GM12865 (cell line): ENCODE measurements around the gene COL7A1.
"Not testable (repeated sequence)": the region's sequence is repeated elsewhere in the genome, so short reads cannot be mapped to it uniquely, and the experiment has no call there.

Experiments used
- DNase-seq: peaks from one replicate; pipeline ENCODE4 v3.0.0; 2010; ENCODE audit warnings: low read depth
- H3K4me3 ChIP-seq: 2 replicates; pipeline ENCODE4 v1.5.1; 2011; ENCODE audit warnings: mild to moderate bottlenecking, low read depth, low read length, control low read depth
- TF ChIP-seq, protein P1 (sequence below): IDR thresholded peaks from 2 replicates; pipeline ENCODE4 v1.5.1; 2011; ENCODE audit warnings: low read length, control low read depth, low read depth, inconsistent platforms; ENCODE audit not compliant: insufficient read depth; ENCODE audit errors: missing control alignments

The COL7A1 gene

DNA sequence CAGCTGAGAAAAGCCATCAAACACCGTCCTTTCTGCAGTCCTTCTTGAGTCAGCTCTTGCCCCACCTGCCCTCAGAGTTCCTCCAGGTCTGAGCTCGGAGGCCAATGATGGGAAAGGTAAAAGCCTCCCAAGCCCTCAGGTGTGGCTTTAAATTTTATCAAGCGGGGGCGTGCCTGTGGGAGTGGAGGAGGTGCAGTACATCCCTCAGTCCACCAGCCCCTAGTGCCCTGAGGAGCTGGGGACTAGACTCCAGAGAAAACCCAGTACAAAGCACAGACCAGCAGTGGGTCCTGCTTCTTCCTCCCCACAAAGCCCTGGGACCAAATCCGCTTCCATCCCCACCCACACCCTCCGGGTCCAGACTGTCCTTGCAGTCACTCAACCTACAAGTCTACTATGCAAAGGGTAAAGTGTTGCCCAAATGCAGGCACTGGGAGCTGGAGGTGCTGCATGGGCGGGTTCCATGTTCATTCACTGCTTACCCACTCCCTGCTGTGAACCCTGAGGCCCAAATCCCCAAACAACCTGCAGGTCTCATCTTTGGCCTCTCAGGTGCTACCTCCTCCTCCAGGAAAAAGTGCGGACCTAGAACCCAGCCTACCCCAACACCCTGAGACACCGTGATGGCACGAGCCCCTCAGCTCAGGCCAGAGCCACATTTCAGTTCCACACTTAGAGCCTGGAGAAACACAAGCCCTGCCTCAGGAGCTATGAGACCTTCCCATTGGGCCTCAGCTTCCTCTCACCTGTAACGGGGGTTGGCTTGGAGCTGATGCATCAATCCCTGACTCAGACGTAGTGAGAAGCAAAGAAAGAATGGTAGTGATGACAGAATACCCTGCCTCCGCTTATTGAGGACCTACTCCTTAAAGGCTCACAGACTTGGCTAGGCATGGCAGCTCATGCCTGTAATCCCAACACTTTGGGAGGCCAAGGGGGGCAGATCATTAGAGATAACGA is 41.0 kb downstream of the COL7A1 start:
- H3K4me3 ChIP-seq, result peak overlapping the region; percentile 89
- TF ChIP-seq, protein P1, sequence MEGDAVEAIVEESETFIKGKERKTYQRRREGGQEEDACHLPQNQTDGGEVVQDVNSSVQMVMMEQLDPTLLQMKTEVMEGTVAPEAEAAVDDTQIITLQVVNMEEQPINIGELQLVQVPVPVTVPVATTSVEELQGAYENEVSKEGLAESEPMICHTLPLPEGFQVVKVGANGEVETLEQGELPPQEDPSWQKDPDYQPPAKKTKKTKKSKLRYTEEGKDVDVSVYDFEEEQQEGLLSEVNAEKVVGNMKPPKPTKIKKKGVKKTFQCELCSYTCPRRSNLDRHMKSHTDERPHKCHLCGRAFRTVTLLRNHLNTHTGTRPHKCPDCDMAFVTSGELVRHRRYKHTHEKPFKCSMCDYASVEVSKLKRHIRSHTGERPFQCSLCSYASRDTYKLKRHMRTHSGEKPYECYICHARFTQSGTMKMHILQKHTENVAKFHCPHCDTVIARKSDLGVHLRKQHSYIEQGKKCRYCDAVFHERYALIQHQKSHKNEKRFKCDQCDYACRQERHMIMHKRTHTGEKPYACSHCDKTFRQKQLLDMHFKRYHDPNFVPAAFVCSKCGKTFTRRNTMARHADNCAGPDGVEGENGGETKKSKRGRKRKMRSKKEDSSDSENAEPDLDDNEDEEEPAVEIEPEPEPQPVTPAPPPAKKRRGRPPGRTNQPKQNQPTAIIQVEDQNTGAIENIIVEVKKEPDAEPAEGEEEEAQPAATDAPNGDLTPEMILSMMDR, result no peak
- no peak for DNase-seq

DNA sequence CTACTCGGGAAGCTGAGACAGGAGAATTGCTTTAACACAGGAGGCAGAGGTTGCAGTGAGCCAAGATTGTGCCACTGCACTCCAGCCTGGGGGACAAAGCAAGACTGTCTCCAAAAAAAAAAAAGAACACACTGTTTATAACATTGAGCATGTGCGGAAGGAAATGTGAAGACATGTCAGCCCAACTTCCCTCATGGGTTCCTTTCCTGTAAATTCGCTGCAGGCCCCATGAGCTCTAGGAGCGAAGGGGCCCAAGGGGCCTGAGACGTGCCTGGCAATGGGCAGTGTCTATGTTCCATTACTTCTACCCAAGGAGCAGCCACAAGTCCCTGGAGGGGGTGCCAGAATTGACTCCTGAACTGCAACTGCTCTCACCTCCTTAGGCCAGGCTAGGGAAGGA is 41.8 kb downstream of the COL7A1 start:
- H3K4me3 ChIP-seq, result no peak overlapping the region
- no peak for DNase-seq
- TF ChIP-seq, protein P1, result no peak

DNA sequence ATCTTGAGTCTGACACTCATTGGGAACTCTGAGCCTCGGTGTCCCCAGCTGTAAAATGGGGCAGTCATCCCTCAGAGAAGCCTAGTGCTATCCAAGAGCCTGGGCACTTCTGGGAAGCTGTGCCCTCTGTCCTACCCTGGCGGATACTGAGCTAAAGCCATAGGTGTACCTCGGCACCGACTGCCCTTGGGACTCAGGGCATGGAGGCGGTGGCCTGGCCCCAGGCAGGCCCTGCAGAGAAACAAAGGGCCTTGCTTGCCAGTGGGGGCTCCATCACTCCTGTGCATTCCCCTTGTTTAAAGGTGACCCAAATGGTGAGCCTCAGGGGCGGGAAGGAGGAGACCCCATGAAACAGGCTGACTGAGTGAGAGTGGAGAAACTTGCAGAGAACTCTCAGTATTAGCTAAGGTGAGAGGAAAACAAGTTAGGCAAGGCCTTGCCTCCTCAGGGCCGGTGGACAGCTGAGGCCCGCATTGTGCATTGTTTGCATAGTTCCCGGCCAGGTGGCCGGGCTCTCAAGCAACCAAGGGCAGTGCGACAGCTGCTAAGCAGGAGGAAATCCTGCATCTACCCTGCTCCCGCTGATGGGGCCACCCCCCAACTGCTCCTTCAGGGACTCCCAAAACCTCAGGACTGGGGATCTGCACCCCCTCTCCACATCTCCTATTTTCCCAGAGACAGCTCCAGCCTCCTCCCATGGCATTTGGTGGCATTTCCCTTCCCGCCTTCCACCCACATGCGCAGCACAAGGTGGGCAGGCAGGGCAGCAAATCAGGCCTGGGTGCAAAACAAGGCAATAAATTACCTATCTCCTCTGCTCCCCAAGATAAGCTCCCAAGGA is 42.8 kb downstream of the COL7A1 start:
- TF ChIP-seq, protein P1, result no peak
- H3K4me3 ChIP-seq, result no peak overlapping the region
- DNase-seq, result no peak

DNA sequence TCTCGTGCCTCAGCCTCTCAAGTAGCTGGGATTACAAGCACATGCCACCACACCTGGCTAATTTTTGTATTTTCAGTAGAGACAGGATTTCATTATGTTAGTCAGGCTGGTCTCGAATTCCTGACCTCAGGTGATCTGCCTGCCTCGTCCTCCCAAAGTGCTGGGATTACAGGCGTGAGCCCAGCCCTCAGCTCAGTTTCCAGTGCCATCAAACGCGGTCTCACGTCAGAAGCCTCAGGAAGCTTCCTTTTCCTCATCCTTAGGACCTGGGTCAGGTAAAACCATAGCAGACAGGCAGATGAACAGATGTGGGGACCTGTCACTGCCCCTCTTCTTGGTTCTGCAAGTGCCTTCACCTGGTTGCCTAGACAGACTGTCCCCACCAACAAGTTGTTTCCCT is 43.5 kb downstream of the COL7A1 start:
- not testable (repeated sequence) for DNase-seq, H3K4me3 ChIP-seq

DNA sequence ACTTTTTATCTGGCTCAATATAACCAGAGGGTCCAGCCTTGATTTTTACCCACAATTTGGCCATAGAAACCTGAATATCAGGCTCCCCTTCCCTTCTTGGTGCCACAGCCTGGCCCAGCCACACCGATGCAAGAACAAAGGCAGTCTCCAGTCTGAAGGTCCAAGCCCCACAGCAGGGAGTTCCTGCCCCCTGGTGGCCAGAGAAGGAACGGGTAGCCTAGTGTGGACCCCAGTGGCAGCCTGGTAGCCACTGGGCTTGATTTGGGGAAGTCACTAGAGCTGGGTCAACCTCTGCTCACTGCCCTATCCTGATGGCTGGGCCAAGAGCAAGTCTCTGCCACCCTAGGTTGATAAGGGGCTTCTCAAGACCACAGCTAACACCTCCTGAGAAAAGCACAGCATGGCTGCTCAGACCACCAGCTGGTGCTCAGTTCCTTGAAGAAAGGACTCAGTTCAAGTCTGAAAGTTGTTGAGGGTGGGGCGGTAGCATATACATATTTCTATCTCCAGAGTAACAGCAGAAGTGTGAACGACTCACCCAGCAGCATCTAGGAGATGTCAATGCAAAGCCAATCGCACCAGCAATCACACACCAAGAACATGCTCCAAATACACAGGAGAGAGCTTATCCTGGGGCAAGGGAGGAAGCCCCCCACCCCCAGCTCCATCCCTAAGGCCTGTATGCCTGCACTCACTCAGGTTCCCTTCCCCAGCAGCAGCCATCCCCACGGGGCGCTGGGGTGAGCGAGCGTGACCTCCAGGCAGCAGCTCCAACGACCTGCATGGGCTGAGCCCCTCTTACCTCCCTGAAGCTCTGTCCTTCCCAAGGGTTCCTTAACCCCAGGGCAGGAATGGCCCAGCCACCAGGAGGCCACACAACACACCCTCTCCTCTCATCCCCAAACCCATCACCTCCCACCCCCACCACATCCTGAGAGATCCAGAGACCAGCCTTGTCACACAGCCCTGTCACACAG is 46.1 kb downstream of the COL7A1 start:
- TF ChIP-seq, protein P1, result peak; percentile 94
- peak; percentile 84 for DNase-seq
- no peak overlapping the region for H3K4me3 ChIP-seq

DNA sequence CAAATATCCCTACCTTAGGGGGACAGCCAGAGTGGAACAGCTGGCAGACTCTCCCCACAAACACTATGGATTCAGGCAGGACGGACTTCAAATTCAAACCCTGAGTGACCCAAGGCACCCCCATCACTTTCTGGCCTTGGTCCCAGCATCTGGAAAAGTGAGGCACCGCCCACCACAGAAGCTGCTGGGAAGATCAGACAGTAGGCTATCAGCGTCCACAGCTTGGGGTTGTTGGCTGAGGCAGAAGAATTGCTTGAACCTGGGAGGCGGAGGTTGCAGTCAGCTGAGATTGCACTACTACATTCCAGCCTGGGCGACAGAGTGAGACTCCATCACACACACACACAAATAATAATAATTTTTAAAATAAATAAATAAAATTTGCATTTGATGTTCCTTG is 47.0 kb downstream of the COL7A1 start:
- H3K4me3 ChIP-seq, result no peak overlapping the region
- no peak for DNase-seq
- TF ChIP-seq, protein P1, result no peak
